K562 (cell line): ENCODE data around the gene C2CD4B. TPM values are rescaled to one million over a fixed set of nuclear protein-coding genes. Genes with fewer than 3 reads are reported as not detected.
A peak's percentile ranks its signal among the peaks of the same experiment; 100 is the strongest.

Experiments used
- ATAC-seq: fragments of 200-7000 bp; cut with Tn5 transposase; 3 replicates; pipeline ENCODE4 v1.9.1; 2020; ENCODE audit warnings: moderate library complexity
- BruUV-seq: library from RNA; stranded (reverse); fragments of 400-500 nt; replicated peaks from 2 replicates; lab custom pipeline; 2021; lab: Mats Ljungman, UMichigan
- CTCF ChIA-PET: fragments of 300-600 bp; formaldehyde crosslinking; extraction: SDS; loops from one replicate; lab custom pipeline; 2021; ENCODE audit warnings: low intra/inter-chr PET ratio; lab: Yijun Ruan, JAX
- POLR2A ChIA-PET: fragments of 300-600, 350-650 bp; sonication (Branson Sonifier 250); formaldehyde crosslinking; extraction: SDS; loops from one replicate; lab custom pipeline; 2021; ENCODE audit warnings: antibody characterized with exemption, inconsistent platforms; lab: Yijun Ruan, JAX
- DNase-seq, 4 experiments: peaks; one replicate each; pipeline versions ENCODE4 v3.0.0 to v3.0.0-alpha.2; 2011 to 2018; ENCODE audit warnings: low spot score in 3 of 4, mixed read lengths in 3 of 4; ENCODE audit errors: extremely low read depth in 1 of 4
- FAIRE-seq: peaks from 2 replicates; lab custom pipeline; 2011; peaks lifted over from hg19 to GRCh38; lab: Jason Lieb, UNC
- H2AFZ ChIP-seq: 2 replicates; pipeline ENCODE4 v1.6.0; 2011; ENCODE audit warnings: low read depth, low read length, control low read depth, inconsistent platforms
- H3K27ac ChIP-seq: fragments of 200-600 bp; 3 replicates; pipeline ENCODE4 v1.8.0; 2011; ENCODE audit warnings: low read depth, mild to moderate bottlenecking, control low read depth, inconsistent platforms, low read length, moderate library complexity, mixed read lengths; ENCODE audit errors: extremely low read depth
- H3K27me3 ChIP-seq, 2 experiments: fragments of 300-600 bp in 1 of 2; 2 replicates in 1 of 2; 3 replicates in 1 of 2; pipeline versions ENCODE4 v1.6.0 to v1.8.0; 2011; ENCODE audit warnings: inconsistent platforms in 2 of 2, low read length in 2 of 2, mild to moderate bottlenecking in 1 of 2, mixed read lengths in 1 of 2, moderate library complexity in 1 of 2; ENCODE audit not compliant: control insufficient read depth in 2 of 2, insufficient read depth in 2 of 2
- H3K36me3 ChIP-seq: fragments of 300-600 bp; 3 replicates; pipeline ENCODE4 v1.8.0; 2011; ENCODE audit warnings: mild to moderate bottlenecking, low read length, inconsistent platforms; ENCODE audit not compliant: control insufficient read depth, insufficient read depth
- H3K4me1 ChIP-seq, 2 experiments: fragments of 200-600 bp in 1 of 2; replicated peaks in 1 of 2; 2 replicates in 1 of 2; 3 replicates in 1 of 2; pipeline versions ENCODE4 v1.5.1 to v1.8.0; 2011; ENCODE audit warnings: inconsistent platforms in 2 of 2, low read length in 2 of 2, mild to moderate bottlenecking in 1 of 2, mixed read lengths in 1 of 2, moderate library complexity in 1 of 2; ENCODE audit not compliant: control insufficient read depth in 2 of 2, insufficient read depth in 2 of 2
- H3K4me2 ChIP-seq: 2 replicates; pipeline ENCODE4 v1.6.1; 2011; ENCODE audit warnings: low read length, control low read depth, inconsistent platforms, mixed read lengths; ENCODE audit not compliant: insufficient read depth
- H3K4me3 ChIP-seq: fragments of 200-600 bp; sonication (generic), shearing (Covaris generic); 2 replicates; pipeline ENCODE4 v1.5.1; 2016; ENCODE audit warnings: control low read depth, inconsistent platforms
- H3K79me2 ChIP-seq: fragments of 200-600 bp; 3 replicates; pipeline ENCODE4 v1.8.0; 2011; ENCODE audit warnings: low read length, inconsistent platforms; ENCODE audit not compliant: control insufficient read depth, insufficient read depth
- H3K9ac ChIP-seq, 2 experiments: 2 replicates each; pipeline versions ENCODE4 v1.6.0 to v1.6.1; 2011; ENCODE audit warnings: low read depth in 2 of 2, low read length in 2 of 2, control low read depth in 1 of 2, inconsistent platforms in 1 of 2, mild to moderate bottlenecking in 1 of 2, mixed read lengths in 1 of 2; ENCODE audit not compliant: insufficient read depth in 1 of 2
- H3K9me1 ChIP-seq: one replicate; pipeline ENCODE4 v1.6.0; 2011; ENCODE audit warnings: inconsistent platforms, mild to moderate bottlenecking, low read length, moderate library complexity; ENCODE audit not compliant: control insufficient read depth, insufficient read depth
- H3K9me3 ChIP-seq: replicated peaks from 2 replicates; pipeline ENCODE4 v1.5.1; 2011; ENCODE audit warnings: low read depth, low read length, inconsistent platforms; ENCODE audit not compliant: control insufficient read depth, insufficient read depth
- H4K20me1 ChIP-seq: replicated peaks from 2 replicates; pipeline ENCODE4 v1.6.1; 2011; ENCODE audit warnings: low read length, inconsistent platforms, mixed read lengths; ENCODE audit not compliant: control insufficient read depth, insufficient read depth
- ATF2 ChIP-seq: sonication (generic); formaldehyde crosslinking; IDR thresholded peaks from 2 replicates; pipeline ENCODE4 v1.8.1; 2022; ENCODE audit warnings: missing genetic modification reagents
- CBX2 ChIP-seq: fragments of 200-600 bp; sonication (generic); IDR thresholded peaks from one replicate; pipeline ENCODE4 v1.6.1; 2012; ENCODE audit warnings: mild to moderate bottlenecking, low read length, inconsistent platforms; ENCODE audit not compliant: insufficient read depth, poor library complexity, severe bottlenecking
- CTCF ChIP-seq, 3 experiments: IDR thresholded peaks in 2 of 3; conservative IDR thresholded peaks in 1 of 3; 2 replicates each; pipeline ENCODE4 v1.5.1; 2011 to 2012; ENCODE audit warnings: low read length in 3 of 3, mild to moderate bottlenecking in 3 of 3, control low read depth in 2 of 3, improper control_type of control experiment in 1 of 3, inconsistent platforms in 1 of 3, low read depth in 1 of 3, mixed read lengths in 1 of 3, moderate library complexity in 1 of 3; ENCODE audit not compliant: insufficient read depth in 2 of 3
- EWSR1 ChIP-seq: fragments of 450-650 bp; IDR thresholded peaks from 2 replicates; pipeline ENCODE4 v1.6.1; 2018; ENCODE audit warnings: borderline replicate concordance, mild to moderate bottlenecking, low read depth, moderate library complexity; ENCODE audit not compliant: partially characterized antibody
- NFYB ChIP-seq: IDR thresholded peaks from 2 replicates; pipeline ENCODE4 v1.6.1; 2011; ENCODE audit warnings: mild to moderate bottlenecking, moderate library complexity; ENCODE audit not compliant: insufficient read length; ENCODE audit errors: extremely low read depth
- POLR2B ChIP-seq: fragments of 450-650 bp; IDR thresholded peaks from 2 replicates; pipeline ENCODE4 v1.6.1; 2018; ENCODE audit warnings: low read depth; ENCODE audit not compliant: partially characterized antibody
- RAD21 ChIP-seq, 2 experiments: fragments of 250-450 bp in 1 of 2; fragments of 450-650 bp in 1 of 2; sonication (Bioruptor Pico) in 1 of 2; formaldehyde crosslinking in 1 of 2; IDR thresholded peaks in 1 of 2; conservative IDR thresholded peaks in 1 of 2; 2 replicates each; pipeline versions ENCODE4 v1.4.0 to v1.8.0; 2020 to 2022; ENCODE audit warnings: mild to moderate bottlenecking in 2 of 2, moderate library complexity in 1 of 2
- SMAD4 ChIP-seq: fragments of 250-450 bp; sonication (Bioruptor Pico); conservative IDR thresholded peaks from 2 replicates; pipeline ENCODE4 v1.8.0; 2021; ENCODE audit warnings: inconsistent platforms, mild to moderate bottlenecking, moderate library complexity
- U2AF1 ChIP-seq: fragments of 200-400 bp; formaldehyde crosslinking; optimal IDR thresholded peaks from 2 replicates; pipeline ENCODE3; 2017; ENCODE audit warnings: mild to moderate bottlenecking, low read depth, low read length, moderate library complexity
- ZNF551 ChIP-seq: fragments of 250-450 bp; sonication (Bioruptor Pico); IDR thresholded peaks from 2 replicates; pipeline ENCODE4 v1.5.0; 2021; ENCODE audit warnings: mild to moderate bottlenecking, moderate library complexity
- ZNF655 ChIP-seq: fragments of 250-450 bp; sonication (Bioruptor Pico); IDR thresholded peaks from 2 replicates; pipeline ENCODE4 v1.5.0; 2021
- ZNF79 ChIP-seq: fragments of 250-450 bp; sonication (Bioruptor Pico); IDR thresholded peaks from 2 replicates; pipeline ENCODE4 v1.4.0; 2020; ENCODE audit warnings: low read depth, mild to moderate bottlenecking, moderate library complexity
- WGBS: fragments of 100-300 bp; shearing (Covaris generic); methylation state at CpG from one replicate; pipeline ENCODE4 v1.1.6; 2016; ENCODE audit warnings: low coverage, mixed read lengths; ENCODE audit not compliant: insufficient coverage; ENCODE audit errors: missing lambda C conversion rate; 5-methylcytosine and 5-hydroxymethylcytosine counted together
- in situ Hi-C: fragments of 300-500 bp; cut with MboI; formaldehyde crosslinking; loops from 4 replicates; pipeline ENCODE4 v1.15.0; 2018; ENCODE audit warnings: inconsistent platforms, mixed read lengths
- intact Hi-C: fragments of 100-400 bp; cut with micrococcal nuclease; formaldehyde crosslinking; loops from 2 replicates; pipeline ENCODE4 v1.14.2; 2022
- polyA plus RNA-seq, 8 experiments: library from polyadenylated mRNA; depleted of rRNA in 4 of 8; stranded (reverse) in 5 of 8; unstranded in 3 of 8; fragments of >200 nt; fragmentation: Nextera tagmentation in 2 of 8; fragmentation: Illumina TruSeq in 1 of 8; extraction: Ambion mirVana in 2 of 8; extraction: Trizol in 1 of 8; gene quantifications; 2 replicates each; pipeline versions ENCODE4 v1.2.1 to v1.2.3, GENCODE V29; 2011 to 2014; ENCODE audit warnings: inconsistent platforms in 1 of 8, missing spikeins in 1 of 8
- total RNA-seq, 7 experiments: library from RNA; depleted of rRNA in 6 of 7; stranded (reverse); fragments of >200 nt in 6 of 7; fragmentation: Illumina TruSeq in 2 of 7; extraction: Trizol in 2 of 7; gene quantifications; 2 replicates each; pipeline versions ENCODE4 v1.2.1 to v1.2.3, GENCODE V29; 2011 to 2021; ENCODE audit warnings: low replicate concordance in 1 of 7

Gene C2CD4B
- total and polyA plus RNA-seq, 9 of the 15 experiments (the other 6 are each of a cell fraction or from before 2014, with no cell fraction given): 0.11 TPM; not detected in 8

- TF ChIP-seq CTCF (IDR thresholded peaks at IDR 0.05 in 2 of 3, conservative IDR thresholded peaks at IDR 0.05 in 1 of 3; ENCODE audit: insufficient read depth in 2 of 3, low read depth in 1 of 3, low read length in 3 of 3) (peak; percentile 42 to 59 (median 57)), EWSR1 (no peak), POLR2B (no peak), ATF2 (CRISPR knock-in tag) (no peak), NFYB (no peak), CBX2 (no peak), ZNF655 (CRISPR knock-in tag) (no peak), ZNF551 (CRISPR knock-in tag) (no peak), ZNF79 (CRISPR knock-in tag) (no peak), U2AF1 (no peak), SMAD4 (CRISPR knock-in tag) (no peak), RAD21 (CRISPR knock-in tag; conservative IDR thresholded peaks at IDR 0.05 in 1 of 2, IDR thresholded peaks at IDR 0.05 in 1 of 2) (peak in 1 of 2 experiments; percentile 39; a peak in 1 of 4 replicates)
- Histone ChIP-seq H3K9me3 (no peaks in the 10 kb centered on the region), H3K9me1 (no peaks in the 10 kb centered on the region), H3K9ac (no peak overlapping the region), H3K4me2 (no peak overlapping the region), H4K20me1 (no peaks in the 10 kb centered on the region), H3K27me3 (no peaks in the 10 kb centered on the region), H2AFZ (no peak overlapping the region), H3K27ac (no peak overlapping the region), H3K36me3 (no peaks in the 10 kb centered on the region), H3K79me2 (no peaks in the 10 kb centered on the region), H3K4me3 (no peak overlapping the region), H3K4me1 (no peaks in the 10 kb centered on the region)
- DNase-seq (peak; percentile 14 to 31 (median 22)), ATAC-seq (peak; percentile 86), FAIRE-seq (peak; percentile 77)
- 0% methylated on average over 2 of the region's 2 CpGs for WGBS
- POLR2A ChIA-PET: interaction anchor here (0.6 to 1.2 kb wide), 2 partner anchors 10 to 12 kb away, joined by 3 to 4 read pairs; no protein-coding TSS in a partner anchor
- in situ Hi-C loops: no loop called here
- CTCF ChIA-PET: no interaction called here
- no TSS peak for BruUV-seq
- intact Hi-C loops: no loop called here
These were observed 39.3 kb downstream of the C2CD4B start for GRCh38 chr15:62125773-62126172.
